ENCODE results near the gene PTPRK. TPM values are rescaled to one million over a fixed set of nuclear protein-coding genes. Genes with fewer than 3 reads are reported as not detected.

The PTPRK gene
- total RNA-seq, 4 donors from 2014 or later: 88.0 to 187 (median 136) TPM

GRCh38 chr6:128107682-128108081 is 412.7 kb downstream of the PTPRK start:
- 94% methylated on average over 1 of the region's 1 CpG; no CpG with 5 or more reads in 1 of the 2 donors for WGBS, 2 donors (ENCODE audit: low coverage in 1 of 2)
- Histone ChIP-seq H3K27ac (no peak overlapping the region), H3K27me3 (no peaks in the 10 kb centered on the region), H3K4me1 (peaks cover 0 to 14% (median 7%) of the 10 kb centered on the region in 4 donors), H3K9me3 (no peaks in the 10 kb centered on the region), H3K4me3 (no peak overlapping the region), H3K36me3 (no peaks in the 10 kb centered on the region)
- no peak for DNase-seq
- in situ Hi-C loops (cut with MboI; ENCODE audit: low pct_ligation_motif_present in 1 of 4, low pct_unique_long_range_greater_than_20kb in 1 of 4, low sequenced_read_pairs in 3 of 4) (no loop called here), intact Hi-C loops (cut with DNase I; ENCODE audit: low total_unique reads) (no loop called here)
- TF ChIP-seq EP300 (IDR thresholded peaks at IDR 0.05; ENCODE audit: low read depth): no peak
- TF ChIP-seq CTCF (IDR thresholded peaks at IDR 0.05): no peak
- no peak for TF ChIP-seq POLR2A (IDR thresholded peaks at IDR 0.05)
- no peak for TF ChIP-seq POLR2AphosphoS5 (IDR thresholded peaks at IDR 0.05)

GRCh38 chr6:128099571-128100197 is 420.7 kb downstream of the PTPRK start:
- 95 to 100% methylated on average over 1 of the region's 1 CpG for WGBS, 2 donors (ENCODE audit: low coverage in 1 of 2)
- in situ Hi-C loops (cut with MboI; ENCODE audit: low pct_ligation_motif_present in 1 of 4, low pct_unique_long_range_greater_than_20kb in 1 of 4, low sequenced_read_pairs in 3 of 4) (no loop called here), intact Hi-C loops (cut with DNase I; ENCODE audit: low total_unique reads) (no loop called here)
- no peak for DNase-seq
- Histone ChIP-seq H3K36me3 (no peaks in the 10 kb centered on the region), H3K9me3 (no peaks in the 10 kb centered on the region), H3K27me3 (no peaks in the 10 kb centered on the region), H3K27ac (no peak overlapping the region), H3K4me1 (no peaks in the 10 kb centered on the region), H3K4me3 (no peak overlapping the region)
- TF ChIP-seq CTCF (IDR thresholded peaks at IDR 0.05) (no peak), POLR2AphosphoS5 (IDR thresholded peaks at IDR 0.05) (no peak), EP300 (IDR thresholded peaks at IDR 0.05; ENCODE audit: low read depth) (no peak), POLR2A (IDR thresholded peaks at IDR 0.05) (no peak)

GRCh38 chr6:128098000-128098581 is 422.3 kb downstream of the PTPRK start:
- Histone ChIP-seq H3K27ac (no peak overlapping the region), H3K36me3 (no peaks in the 10 kb centered on the region), H3K9me3 (no peaks in the 10 kb centered on the region), H3K4me1 (no peaks in the 10 kb centered on the region), H3K27me3 (no peaks in the 10 kb centered on the region), H3K4me3 (no peak overlapping the region)
- intact Hi-C loops (cut with DNase I; ENCODE audit: low total_unique reads) (no loop called here), in situ Hi-C loops (cut with MboI; ENCODE audit: low pct_ligation_motif_present in 1 of 4, low pct_unique_long_range_greater_than_20kb in 1 of 4, low sequenced_read_pairs in 3 of 4) (no loop called here)
- WGBS, 2 donors (ENCODE audit: low coverage in 1 of 2): 80 to 100% methylated on average over 2 of the region's 2 CpGs
- no peak for DNase-seq
- TF ChIP-seq POLR2AphosphoS5 (IDR thresholded peaks at IDR 0.05) (no peak), POLR2A (IDR thresholded peaks at IDR 0.05) (no peak), CTCF (IDR thresholded peaks at IDR 0.05) (no peak), EP300 (IDR thresholded peaks at IDR 0.05; ENCODE audit: low read depth) (no peak)

- no peak for DNase-seq
- Histone ChIP-seq H3K27ac (no peak overlapping the region), H3K9me3 (no peaks in the 10 kb centered on the region), H3K36me3 (no peaks in the 10 kb centered on the region), H3K27me3 (no peaks in the 10 kb centered on the region), H3K4me1 (no peaks in the 10 kb centered on the region), H3K4me3 (no peak overlapping the region)
- intact Hi-C loops (cut with DNase I; ENCODE audit: low total_unique reads): no loop called here
- WGBS, 2 donors (ENCODE audit: low coverage in 1 of 2): 68% methylated on average over 3 of the region's 3 CpGs; no CpG with 5 or more reads in 1 of the 2 donors
- TF ChIP-seq POLR2AphosphoS5 (IDR thresholded peaks at IDR 0.05) (no peak), POLR2A (IDR thresholded peaks at IDR 0.05) (no peak), EP300 (IDR thresholded peaks at IDR 0.05; ENCODE audit: low read depth) (no peak), CTCF (IDR thresholded peaks at IDR 0.05) (no peak)
- in situ Hi-C loops (cut with MboI; ENCODE audit: low pct_ligation_motif_present in 1 of 4, low pct_unique_long_range_greater_than_20kb in 1 of 4, low sequenced_read_pairs in 3 of 4): no loop called here
Measured at GRCh38 chr6:128097009-128097408, 423.4 kb downstream of the PTPRK start.

Data from transverse colon (tissue), 4 donors.